Measurements from ENCODE around the gene PFDN2. TPM values are rescaled to one million over a fixed set of nuclear protein-coding genes. Genes with fewer than 3 reads are reported as not detected.

The PFDN2 gene
- total RNA-seq, 2 donors from 2014 or later: 33.6 to 36.0 TPM

- no peak for DNase-seq (ENCODE audit: low spot score)
- Histone ChIP-seq H3K4me3 (no peak overlapping the region), H3K27ac (no peak overlapping the region), H3K27me3 (replicated peaks; ENCODE audit: insufficient read depth) (no peaks in the 10 kb centered on the region), H3K9me3 (no peaks in the 10 kb centered on the region), H3K4me1 (replicated peaks) (peaks cover 6% of the 10 kb centered on the region), H3K36me3 (no peaks in the 10 kb centered on the region)
- TF ChIP-seq CTCF (IDR thresholded peaks at IDR 0.05) (no peak), POLR2A (IDR thresholded peaks at IDR 0.05) (no peak)
- intact Hi-C loops (cut with DNase I): no loop called here
- WGBS: 90% methylated on average over 5 of the region's 5 CpGs
Observed at GRCh38 chr1:161080441-161081405, 37.1 kb downstream of the PFDN2 start.

GRCh38 chr1:161079436-161080110 is 38.3 kb downstream of the PFDN2 start:
- H3K36me3 ChIP-seq: no peaks in the 10 kb centered on the region
- H3K27ac ChIP-seq: no peak overlapping the region
- DNase-seq (ENCODE audit: low spot score): no peak
- H3K4me1 ChIP-seq (replicated peaks): peaks cover 6% of the 10 kb centered on the region
- no peaks in the 10 kb centered on the region for H3K9me3 ChIP-seq
- 73% methylated on average over 41 of the region's 41 CpGs for WGBS
- no peak overlapping the region for H3K4me3 ChIP-seq
- H3K27me3 ChIP-seq (replicated peaks; ENCODE audit: insufficient read depth): no peaks in the 10 kb centered on the region
- intact Hi-C loops (cut with DNase I): no loop called here
- TF ChIP-seq POLR2AphosphoS5 (IDR thresholded peaks at IDR 0.05) (no peak), POLR2A (IDR thresholded peaks at IDR 0.05) (no peak), CTCF (IDR thresholded peaks at IDR 0.05) (no peak)

- intact Hi-C loops (cut with DNase I): no loop called here
- no peak overlapping the region for H3K27ac ChIP-seq
- no peaks in the 10 kb centered on the region for H3K36me3 ChIP-seq
- no peak for TF ChIP-seq POLR2A (IDR thresholded peaks at IDR 0.05)
- TF ChIP-seq CTCF (IDR thresholded peaks at IDR 0.05): no peak
- no peak for TF ChIP-seq POLR2AphosphoS5 (IDR thresholded peaks at IDR 0.05)
- 85% methylated on average over 9 of the region's 9 CpGs for WGBS
- no peaks in the 10 kb centered on the region for H3K27me3 ChIP-seq (replicated peaks; ENCODE audit: insufficient read depth)
- H3K9me3 ChIP-seq: no peaks in the 10 kb centered on the region
- no peak for DNase-seq (ENCODE audit: low spot score)
- H3K4me3 ChIP-seq: no peak overlapping the region
- H3K4me1 ChIP-seq (replicated peaks): no peaks in the 10 kb centered on the region
Observed at GRCh38 chr1:161077426-161077825, 40.4 kb downstream of the PFDN2 start.

- DNase-seq (ENCODE audit: low spot score): no peak
Observed at GRCh38 chr1:161076410-161076809, 41.4 kb downstream of the PFDN2 start.

More at GRCh38 chr1:161076410-161076809, 41.4 kb downstream of the PFDN2 start:
- no peaks in the 10 kb centered on the region for H3K9me3 ChIP-seq
- intact Hi-C loops (cut with DNase I): no loop called here
- no peak overlapping the region for H3K4me3 ChIP-seq
- H3K4me1 ChIP-seq (replicated peaks): no peaks in the 10 kb centered on the region
- TF ChIP-seq POLR2A (IDR thresholded peaks at IDR 0.05): no peak
- no peak for TF ChIP-seq CTCF (IDR thresholded peaks at IDR 0.05)
- no peak for TF ChIP-seq POLR2AphosphoS5 (IDR thresholded peaks at IDR 0.05)
- H3K27me3 ChIP-seq (replicated peaks; ENCODE audit: insufficient read depth): no peaks in the 10 kb centered on the region
- H3K36me3 ChIP-seq: no peaks in the 10 kb centered on the region
- no peak overlapping the region for H3K27ac ChIP-seq
